Measurements from ENCODE around the gene HEXIM2. TPM values are rescaled to one million over a fixed set of nuclear protein-coding genes. Genes with fewer than 3 reads are reported as not detected.

The HEXIM2 gene
- total RNA-seq, 1 donor from 2014 or later = 7.8 TPM

DNA sequence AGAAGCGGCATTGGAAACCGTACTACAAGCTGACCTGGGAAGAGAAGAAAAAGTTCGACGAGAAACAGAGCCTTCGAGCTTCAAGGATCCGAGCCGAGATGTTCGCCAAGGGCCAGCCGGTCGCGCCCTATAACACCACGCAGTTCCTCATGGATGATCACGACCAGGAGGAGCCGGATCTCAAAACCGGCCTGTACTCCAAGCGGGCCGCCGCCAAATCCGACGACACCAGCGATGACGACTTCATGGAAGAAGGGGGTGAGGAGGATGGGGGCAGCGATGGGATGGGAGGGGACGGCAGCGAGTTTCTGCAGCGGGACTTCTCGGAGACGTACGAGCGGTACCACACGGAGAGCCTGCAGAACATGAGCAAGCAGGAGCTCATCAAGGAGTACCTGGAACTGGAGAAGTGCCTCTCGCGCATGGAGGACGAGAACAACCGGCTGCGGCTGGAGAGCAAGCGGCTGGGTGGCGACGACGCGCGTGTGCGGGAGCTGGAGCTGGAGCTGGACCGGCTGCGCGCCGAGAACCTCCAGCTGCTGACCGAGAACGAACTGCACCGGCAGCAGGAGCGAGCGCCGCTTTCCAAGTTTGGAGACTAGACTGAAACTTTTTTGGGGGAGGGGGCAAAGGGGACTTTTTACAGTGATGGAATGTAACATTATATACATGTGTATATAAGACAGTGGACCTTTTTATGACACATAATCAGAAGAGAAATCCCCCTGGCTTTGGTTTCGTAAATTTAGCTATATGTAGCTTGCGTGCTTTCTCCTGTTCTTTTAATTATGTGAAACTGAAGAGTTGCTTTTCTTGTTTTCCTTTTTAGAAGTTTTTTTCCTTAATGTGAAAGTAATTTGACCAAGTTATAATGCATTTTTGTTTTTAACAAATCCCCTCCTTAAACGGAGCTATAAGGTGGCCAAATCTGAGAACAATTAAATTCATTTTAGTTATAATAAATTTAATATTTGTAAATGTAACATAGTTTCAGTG lies 11.7 kb upstream of the HEXIM2 start:
- intact Hi-C loops (cut with micrococcal nuclease) = loop anchor here (2.0 to 5.0 kb wide), 5 partner anchors 23 to 163 kb away; partner anchors contain the start of gene DCAKD
- Mint-ChIP-seq H3K27ac (peak overlapping the region; percentile 99), H3K36me3 (ENCODE audit: low read depth) (peaks cover 26% of the 10 kb centered on the region), H3K4me3 (ENCODE audit: low read depth) (peak overlapping the region; percentile 99), H3K9me3 (no peaks in the 10 kb centered on the region), H3K4me1 (ENCODE audit: low read depth) (peaks cover 26% of the 10 kb centered on the region), H3K27me3 (ENCODE audit: low read depth) (no peaks in the 10 kb centered on the region)
- peak; percentile 41 for DNase-seq (ENCODE audit: low spot score)

DNA sequence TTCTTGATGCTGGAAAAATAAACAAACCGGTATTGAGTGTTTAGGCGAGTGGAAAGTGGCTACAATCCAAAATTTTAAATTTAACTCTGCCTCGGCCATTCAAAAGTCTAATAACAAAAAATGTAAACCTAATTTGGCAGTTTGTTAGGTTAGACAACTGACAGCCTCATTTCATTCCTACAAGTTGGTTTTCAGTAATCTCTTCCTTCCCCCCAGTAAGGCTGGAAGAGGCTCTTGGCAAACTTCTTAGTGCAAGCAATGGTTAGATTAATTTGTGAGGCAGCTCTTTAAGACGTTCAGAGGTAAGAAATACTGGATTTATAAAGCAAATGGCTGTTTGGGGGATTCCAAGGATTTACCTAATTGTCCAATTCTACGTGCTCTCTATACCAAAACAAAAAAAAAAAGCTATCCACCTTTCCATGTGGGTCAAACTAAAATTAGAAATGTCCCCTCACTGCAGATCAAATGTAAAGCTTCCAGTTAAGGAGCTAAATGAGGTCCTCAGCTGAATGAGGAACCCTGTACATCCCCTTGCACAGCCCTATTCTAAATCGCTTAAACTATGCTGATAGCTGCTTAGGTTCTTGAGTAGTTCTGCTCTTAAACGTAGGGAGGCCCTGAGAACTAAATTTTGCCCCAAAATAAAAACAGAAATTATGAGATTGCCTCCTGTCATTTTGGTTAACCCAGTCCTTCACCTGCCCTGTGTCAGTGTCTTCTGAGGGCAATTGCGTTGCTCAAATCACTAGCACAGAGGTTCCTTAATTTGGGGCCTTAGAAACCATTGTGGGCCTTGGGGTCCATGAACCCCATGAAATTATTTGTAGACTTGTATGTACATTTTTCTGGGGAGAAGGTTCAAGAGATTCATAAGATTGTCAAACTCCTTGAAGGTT lies 10.5 kb upstream of the HEXIM2 start:
- Mint-ChIP-seq H3K4me1 (ENCODE audit: low read depth) (peaks cover 21% of the 10 kb centered on the region), H3K27me3 (ENCODE audit: low read depth) (no peaks in the 10 kb centered on the region), H3K36me3 (ENCODE audit: low read depth) (peaks cover 26% of the 10 kb centered on the region), H3K4me3 (ENCODE audit: low read depth) (peak overlapping the region; percentile 75), H3K9me3 (no peaks in the 10 kb centered on the region), H3K27ac (peak overlapping the region; percentile 66)
- DNase-seq (ENCODE audit: low spot score) = no peak
- intact Hi-C loops (cut with micrococcal nuclease) = no loop called here

DNA sequence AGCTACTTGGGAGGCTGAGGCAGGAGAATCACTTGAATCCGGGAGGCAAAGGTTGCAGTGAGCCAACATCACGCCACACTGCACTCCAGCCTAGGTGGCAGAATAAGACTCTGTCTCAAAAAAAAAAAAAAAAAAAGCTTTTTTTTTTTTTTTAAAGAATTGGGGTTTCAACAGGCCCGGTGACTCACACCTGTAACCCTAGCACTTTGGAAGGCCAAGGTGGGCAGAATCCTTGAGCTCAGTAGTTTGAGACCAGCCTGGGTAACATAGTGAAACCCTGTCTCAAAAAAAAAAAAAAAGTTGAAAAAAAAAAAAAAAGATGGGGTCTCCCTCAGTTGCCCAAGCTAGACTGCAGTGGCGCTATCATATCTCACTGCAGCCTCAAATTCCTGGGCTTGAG lies 6.6 kb upstream of the HEXIM2 start:
- H3K4me3 Mint-ChIP-seq (ENCODE audit: low read depth) = no peak overlapping the region
- H3K27ac Mint-ChIP-seq = no peak overlapping the region
- H3K4me1 Mint-ChIP-seq (ENCODE audit: low read depth) = peaks cover 23% of the 10 kb centered on the region
- intact Hi-C loops (cut with micrococcal nuclease) = no loop called here
- no peaks in the 10 kb centered on the region for H3K27me3 Mint-ChIP-seq (ENCODE audit: low read depth)
- no peak for DNase-seq (ENCODE audit: low spot score)
- peaks cover 36% of the 10 kb centered on the region for H3K36me3 Mint-ChIP-seq (ENCODE audit: low read depth)
- H3K9me3 Mint-ChIP-seq = no peaks in the 10 kb centered on the region

DNA sequence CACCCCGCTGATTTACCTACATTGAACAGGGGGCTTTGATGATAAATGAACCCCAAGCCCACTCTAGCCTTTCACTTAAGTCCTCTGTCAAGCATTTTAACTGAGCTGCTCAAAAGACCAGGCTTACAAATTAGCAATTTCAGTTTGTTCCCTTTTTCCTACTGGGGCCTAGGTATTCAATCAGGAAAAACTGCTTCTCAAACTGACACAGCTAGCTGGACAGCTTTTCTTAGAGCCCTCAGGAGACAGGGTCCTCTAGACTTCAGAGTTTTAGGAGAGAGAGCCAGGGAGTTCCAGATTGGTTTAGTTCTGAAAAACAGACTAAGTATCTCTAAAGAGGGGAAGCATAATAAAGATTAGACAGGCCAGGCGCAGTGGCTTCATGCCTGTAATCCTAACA lies 6.2 kb upstream of the HEXIM2 start:
- no peak for DNase-seq (ENCODE audit: low spot score)
- Mint-ChIP-seq H3K27ac (no peak overlapping the region), H3K9me3 (no peaks in the 10 kb centered on the region), H3K4me3 (ENCODE audit: low read depth) (no peak overlapping the region), H3K27me3 (ENCODE audit: low read depth) (no peaks in the 10 kb centered on the region), H3K36me3 (ENCODE audit: low read depth) (peaks cover 36% of the 10 kb centered on the region), H3K4me1 (ENCODE audit: low read depth) (peaks cover 26% of the 10 kb centered on the region)
- intact Hi-C loops (cut with micrococcal nuclease) = no loop called here

DNA sequence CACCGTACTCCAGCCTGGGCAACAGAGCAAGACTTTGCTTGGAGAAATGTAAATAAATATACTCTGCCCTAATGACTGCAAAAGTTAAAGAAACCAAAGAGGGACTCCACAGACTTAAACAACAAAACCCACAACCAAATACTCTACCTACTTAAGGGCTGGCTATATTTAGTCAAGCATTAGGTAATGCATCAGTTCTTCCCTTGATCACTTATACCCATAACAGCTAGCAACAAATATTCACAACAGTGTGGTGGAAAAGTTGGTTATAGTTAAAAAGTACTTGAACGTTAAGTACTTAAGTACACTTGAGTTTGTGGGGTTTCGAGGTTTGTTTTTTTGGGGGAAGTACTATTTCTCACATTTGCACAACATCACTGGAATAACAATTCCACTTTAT lies 5.4 kb upstream of the HEXIM2 start:
- Mint-ChIP-seq H3K4me1 (ENCODE audit: low read depth) (peaks cover 21% of the 10 kb centered on the region), H3K9me3 (no peaks in the 10 kb centered on the region), H3K4me3 (ENCODE audit: low read depth) (no peak overlapping the region), H3K36me3 (ENCODE audit: low read depth) (peaks cover 32% of the 10 kb centered on the region), H3K27ac (no peak overlapping the region), H3K27me3 (ENCODE audit: low read depth) (no peaks in the 10 kb centered on the region)
- intact Hi-C loops (cut with micrococcal nuclease) = no loop called here
- no peak for DNase-seq (ENCODE audit: low spot score)

DNA sequence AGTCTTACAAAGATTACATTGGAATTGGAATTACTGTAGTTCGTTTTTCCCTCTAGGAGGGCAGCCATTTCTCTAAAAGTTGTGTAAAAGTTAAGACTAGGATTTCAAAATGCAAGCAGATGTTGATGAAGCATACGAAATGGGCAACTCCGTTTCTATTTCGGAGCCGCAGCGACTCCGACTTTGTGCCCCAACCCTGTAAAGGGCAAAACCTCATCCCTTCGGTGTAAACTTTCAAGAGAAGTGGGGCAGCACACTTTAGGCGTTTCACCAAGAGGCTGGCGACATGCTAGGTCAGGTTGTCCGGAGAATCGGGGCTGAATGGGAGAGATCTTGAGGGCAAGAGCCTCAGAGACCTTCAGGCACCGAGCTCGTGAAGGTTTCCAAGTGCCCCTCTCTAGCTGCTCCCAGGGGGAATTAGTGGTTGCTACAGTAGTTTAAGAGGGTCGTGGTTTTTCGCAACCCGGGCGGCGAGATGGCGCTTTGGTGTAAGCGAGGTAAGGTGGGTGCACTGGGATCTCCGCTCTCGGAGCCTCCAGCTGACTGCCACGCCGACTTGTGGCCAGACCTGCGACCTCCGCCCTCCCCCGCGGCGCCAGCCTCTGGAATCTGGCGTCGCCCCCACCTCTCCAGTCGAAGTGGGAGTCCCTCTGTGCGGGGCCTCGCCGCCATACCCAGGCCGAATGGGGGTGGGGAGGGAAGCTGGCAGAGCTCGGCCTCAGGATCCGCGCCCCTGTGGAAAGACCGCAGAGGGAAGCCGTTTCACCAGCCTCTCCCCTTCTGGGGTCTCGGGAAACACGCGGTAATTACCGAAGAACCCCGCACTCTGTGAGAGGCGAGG lies 1.0 kb upstream of the HEXIM2 start:
- Mint-ChIP-seq H3K4me1 (ENCODE audit: low read depth) (peaks cover 29% of the 10 kb centered on the region), H3K27me3 (ENCODE audit: low read depth) (no peaks in the 10 kb centered on the region), H3K9me3 (no peaks in the 10 kb centered on the region), H3K27ac (peak overlapping the region; percentile 98), H3K36me3 (ENCODE audit: low read depth) (peaks cover 30% of the 10 kb centered on the region), H3K4me3 (ENCODE audit: low read depth) (peak overlapping the region; percentile 98)
- peak; percentile 50 for DNase-seq (ENCODE audit: low spot score)
- intact Hi-C loops (cut with micrococcal nuclease) = loop anchor here (1.0 to 2.0 kb wide), 2 partner anchors 12 to 62 kb away; partner anchors contain the start of gene HEXIM1

DNA sequence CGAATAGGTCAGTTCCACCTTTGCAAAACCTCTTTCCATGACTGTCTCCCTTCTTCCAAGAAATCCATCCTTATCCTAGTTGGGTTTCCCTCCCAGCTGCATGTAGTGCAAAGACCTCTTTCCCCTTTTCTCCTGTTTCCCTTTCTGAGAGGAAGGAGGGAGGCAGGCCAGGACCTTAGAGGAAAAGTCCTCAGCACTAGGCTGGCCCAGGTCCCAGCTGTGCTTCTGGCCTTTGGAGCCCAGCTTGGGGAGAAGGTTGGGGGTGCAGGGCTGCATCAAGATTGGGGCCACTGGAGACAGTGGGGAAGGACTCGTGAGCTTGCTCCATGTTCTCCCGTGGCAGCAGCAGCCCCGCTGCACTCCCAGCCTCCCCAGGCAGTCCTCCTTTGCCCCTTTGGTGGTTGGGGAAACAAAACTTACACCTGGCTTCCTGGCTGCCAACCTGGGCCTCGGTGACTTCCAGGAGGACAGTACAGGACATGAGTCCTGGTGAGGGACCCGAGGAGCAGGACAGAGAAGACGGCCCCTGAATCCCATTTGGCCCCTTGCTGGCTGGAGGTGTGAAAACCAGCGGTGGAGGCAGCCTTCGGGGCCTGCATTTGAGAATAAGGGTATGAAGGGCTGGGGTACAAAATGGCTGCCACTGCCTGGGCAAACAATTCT lies 481 bp downstream of the HEXIM2 start:
- Mint-ChIP-seq H3K27ac (peak overlapping the region; percentile 98), H3K36me3 (ENCODE audit: low read depth) (peaks cover 30% of the 10 kb centered on the region), H3K4me3 (ENCODE audit: low read depth) (peak overlapping the region; percentile 98), H3K9me3 (no peaks in the 10 kb centered on the region), H3K4me1 (ENCODE audit: low read depth) (peaks cover 29% of the 10 kb centered on the region), H3K27me3 (ENCODE audit: low read depth) (no peaks in the 10 kb centered on the region)
- intact Hi-C loops (cut with micrococcal nuclease) = no loop called here
- no peak for DNase-seq (ENCODE audit: low spot score)

DNA sequence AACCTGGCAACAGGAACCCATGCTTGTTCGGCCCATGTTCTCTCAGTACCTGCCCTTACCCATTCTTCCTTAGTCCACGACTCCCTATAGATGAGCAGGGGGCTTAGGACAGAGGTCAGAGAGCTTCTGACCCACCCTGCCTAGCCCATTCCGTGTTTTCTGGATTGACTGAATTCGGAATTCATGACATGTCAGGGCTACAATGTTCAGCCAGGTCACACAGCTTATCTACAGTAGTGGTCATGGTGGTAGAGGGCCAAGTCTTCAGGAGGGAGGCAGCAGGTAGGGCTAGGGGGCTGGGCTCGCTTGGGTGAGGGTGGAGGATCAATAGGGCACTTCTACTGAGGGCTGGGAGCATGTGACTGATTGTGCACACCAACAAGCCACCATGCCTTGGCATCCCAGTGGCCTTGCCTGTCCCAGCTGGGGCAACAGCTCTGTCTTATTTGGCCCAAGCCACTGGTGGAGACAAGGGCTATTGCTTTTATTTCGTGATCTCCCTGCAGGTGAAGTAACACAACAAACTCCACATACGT lies 3.1 kb downstream of the HEXIM2 start:
- Mint-ChIP-seq H3K27ac (no peak overlapping the region), H3K4me1 (ENCODE audit: low read depth) (peaks cover 18% of the 10 kb centered on the region), H3K4me3 (ENCODE audit: low read depth) (no peak overlapping the region), H3K27me3 (ENCODE audit: low read depth) (no peaks in the 10 kb centered on the region), H3K9me3 (no peaks in the 10 kb centered on the region), H3K36me3 (ENCODE audit: low read depth) (peaks cover 11% of the 10 kb centered on the region)
- no peak for DNase-seq (ENCODE audit: low spot score)
- intact Hi-C loops (cut with micrococcal nuclease) = no loop called here

DNA sequence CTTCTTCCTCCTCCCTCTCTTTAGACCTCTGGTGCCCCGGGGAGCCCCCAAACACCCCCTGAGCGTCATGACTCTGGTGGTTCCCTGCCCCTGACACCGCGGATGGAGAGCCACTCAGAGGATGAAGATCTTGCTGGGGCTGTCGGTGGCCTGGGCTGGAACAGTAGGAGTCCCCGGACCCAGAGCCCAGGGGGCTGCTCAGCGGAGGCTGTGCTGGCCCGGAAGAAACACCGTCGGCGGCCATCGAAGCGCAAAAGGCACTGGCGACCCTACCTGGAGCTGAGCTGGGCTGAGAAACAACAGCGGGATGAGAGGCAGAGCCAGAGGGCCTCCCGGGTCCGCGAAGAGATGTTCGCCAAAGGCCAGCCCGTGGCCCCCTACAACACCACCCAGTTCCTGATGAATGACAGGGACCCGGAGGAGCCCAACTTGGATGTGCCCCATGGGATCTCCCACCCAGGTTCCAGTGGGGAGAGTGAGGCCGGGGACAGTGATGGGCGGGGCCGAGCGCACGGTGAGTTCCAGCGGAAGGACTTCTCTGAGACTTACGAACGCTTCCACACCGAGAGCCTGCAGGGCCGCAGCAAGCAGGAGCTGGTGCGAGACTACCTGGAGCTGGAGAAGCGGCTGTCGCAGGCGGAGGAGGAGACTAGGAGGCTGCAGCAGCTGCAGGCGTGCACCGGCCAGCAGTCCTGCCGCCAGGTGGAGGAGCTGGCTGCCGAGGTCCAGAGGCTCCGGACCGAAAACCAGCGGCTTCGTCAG lies 7.5 kb downstream of the HEXIM2 start:
- intact Hi-C loops (cut with micrococcal nuclease) = no loop called here
- H3K4me1 Mint-ChIP-seq (ENCODE audit: low read depth) = peaks cover 24% of the 10 kb centered on the region
- no peak overlapping the region for H3K27ac Mint-ChIP-seq
- H3K36me3 Mint-ChIP-seq (ENCODE audit: low read depth) = no peaks in the 10 kb centered on the region
- H3K9me3 Mint-ChIP-seq = no peaks in the 10 kb centered on the region
- no peak for DNase-seq (ENCODE audit: low spot score)
- no peaks in the 10 kb centered on the region for H3K27me3 Mint-ChIP-seq (ENCODE audit: low read depth)
- no peak overlapping the region for H3K4me3 Mint-ChIP-seq (ENCODE audit: low read depth)

DNA sequence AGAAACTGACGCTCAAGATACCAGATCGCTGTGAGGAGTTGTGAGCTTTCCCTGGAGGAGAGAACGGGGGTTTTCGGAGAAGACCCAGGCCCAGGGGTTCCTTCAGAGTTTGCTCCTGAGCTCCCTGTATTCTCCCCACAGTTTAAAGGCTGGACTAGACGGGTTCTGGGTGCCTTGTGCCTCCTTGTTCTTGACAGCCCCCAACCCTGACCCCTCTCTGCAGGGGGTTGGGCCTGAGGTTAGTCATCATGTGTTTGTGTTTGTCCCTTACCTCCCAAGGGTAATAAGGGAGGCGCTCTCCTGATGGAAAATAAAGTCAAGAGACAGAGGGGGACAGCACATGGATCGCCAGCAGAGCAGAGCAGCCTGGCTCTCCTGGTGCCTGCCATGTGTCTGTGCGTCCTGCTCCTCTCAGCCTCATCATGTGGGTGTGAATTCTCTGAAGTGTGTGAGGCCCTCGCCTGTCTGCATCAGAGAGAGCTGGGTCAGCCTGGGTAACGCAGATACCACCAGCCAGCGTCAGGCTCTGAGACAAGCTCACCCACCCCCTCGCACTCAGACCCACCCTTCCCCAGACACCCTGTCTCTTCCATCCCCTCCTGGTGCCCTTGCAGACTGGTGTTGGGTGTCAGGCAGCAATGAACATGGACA lies 8.7 kb downstream of the HEXIM2 start:
- intact Hi-C loops (cut with micrococcal nuclease) = no loop called here
- Mint-ChIP-seq H3K27ac (peak overlapping the region; percentile 79), H3K27me3 (ENCODE audit: low read depth) (no peaks in the 10 kb centered on the region), H3K9me3 (no peaks in the 10 kb centered on the region), H3K4me1 (ENCODE audit: low read depth) (peaks cover 17% of the 10 kb centered on the region), H3K4me3 (ENCODE audit: low read depth) (no peak overlapping the region), H3K36me3 (ENCODE audit: low read depth) (no peaks in the 10 kb centered on the region)
- no peak for DNase-seq (ENCODE audit: low spot score)

DNA sequence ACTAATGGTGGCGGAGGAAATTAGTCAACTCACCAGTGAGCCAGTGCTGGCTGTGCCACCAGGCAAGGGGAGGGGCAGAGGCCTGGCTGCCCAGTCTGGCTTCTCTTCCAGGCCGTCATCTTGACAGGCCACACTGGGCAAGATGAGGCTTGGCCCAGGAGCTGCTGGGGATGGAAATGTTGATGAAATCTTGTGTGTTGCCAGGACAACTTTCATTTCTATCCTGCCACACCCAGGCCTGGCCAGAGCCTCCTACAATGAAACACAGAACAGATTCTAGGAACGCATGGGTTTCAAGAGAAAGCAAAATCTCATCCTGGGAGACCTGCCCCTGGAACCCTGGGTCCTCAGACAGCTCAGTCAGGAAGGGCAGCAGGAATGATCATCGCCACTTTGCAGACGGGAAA lies 9.3 kb downstream of the HEXIM2 start:
- intact Hi-C loops (cut with micrococcal nuclease) = no loop called here
- Mint-ChIP-seq H3K9me3 (no peaks in the 10 kb centered on the region), H3K4me3 (ENCODE audit: low read depth) (peak overlapping the region; percentile 1), H3K36me3 (ENCODE audit: low read depth) (no peaks in the 10 kb centered on the region), H3K27me3 (ENCODE audit: low read depth) (no peaks in the 10 kb centered on the region), H3K27ac (peak overlapping the region; percentile 79), H3K4me1 (ENCODE audit: low read depth) (peaks cover 16% of the 10 kb centered on the region)
- no peak for DNase-seq (ENCODE audit: low spot score)

Measured in activated T-helper 2 cell treated with anti-CD3 and anti-CD28 coated beads, Interferon-gamma antibody, Interleukin-2, Interleukin-4, amounts not matched to agents 10 μg/mL and 5 μg/mL and 100 μg/mL, durations not matched to agents 14 hours and 24 hours and 36 hours (primary cell).